Ascending aorta (tissue), 2 donors: ENCODE results near the gene SLC18A2. TPM values are rescaled to one million over a fixed set of nuclear protein-coding genes. Genes with fewer than 3 reads are reported as not detected.

Experiments
- DNase-seq, 2 donors: peaks; one replicate each; pipeline ENCODE4 v3.0.0-alpha.2; 2019; ENCODE audit warnings: low spot score in 2 of 2
- H3K27ac ChIP-seq, 2 donors: fragments of 200-600 bp; sonication (generic); one replicate each; pipeline ENCODE4 v1.5.1; 2016 to 2017; ENCODE audit warnings: mild to moderate bottlenecking in 1 of 2
- H3K27me3 ChIP-seq: fragments of 200-600 bp; sonication (generic); one replicate; pipeline ENCODE4 v1.5.1; 2017
- H3K36me3 ChIP-seq, 2 donors: fragments of 200-600 bp; sonication (generic); one replicate each; pipeline ENCODE4 v1.5.1; 2016
- H3K4me1 ChIP-seq, 2 donors: fragments of 200-600 bp; sonication (generic); one replicate each; pipeline ENCODE4 v1.5.1; 2016 to 2017; ENCODE audit warnings: mild to moderate bottlenecking in 1 of 2
- H3K4me3 ChIP-seq, 2 donors: fragments of 200-600 bp; sonication (generic); one replicate each; pipeline ENCODE4 v1.5.1; 2016 to 2017; ENCODE audit warnings: mild to moderate bottlenecking in 1 of 2
- H3K9me3 ChIP-seq, 2 donors: fragments of 200-600 bp; sonication (generic); one replicate each; pipeline ENCODE4 v1.5.1; 2016
- CTCF ChIP-seq, 3 experiments: fragments of 200-600 bp in 2 of 3; fragments of 450-650 bp in 1 of 3; sonication (generic) in 2 of 3; IDR thresholded peaks; one replicate each; pipeline ENCODE4 v1.5.1; 2016 to 2019; ENCODE audit warnings: antibody characterized with exemption in 3 of 3, mild to moderate bottlenecking in 1 of 3, moderate library complexity in 1 of 3
- intact Hi-C: fragments of 100-400 bp; cut with DNase I; formaldehyde crosslinking; loops from one replicate; pipeline ENCODE4 v1.15.1; 2023
- total RNA-seq: library from RNA; depleted of rRNA; stranded (reverse); fragments of >200 nt; gene quantifications from one replicate; pipeline ENCODE4 v1.1.0, GENCODE V29; 2016

The SLC18A2 gene
- total RNA-seq, 1 donor from 2014 or later: not detected

GRCh38 chr10:117266812-117267211 lies 25.9 kb downstream of the SLC18A2 start:
- DNase-seq: no peak
- no peaks in the 10 kb centered on the region for H3K9me3 ChIP-seq
- intact Hi-C loops: no loop called here
- no peaks in the 10 kb centered on the region for H3K36me3 ChIP-seq
- H3K4me3 ChIP-seq: no peak overlapping the region
- TF ChIP-seq CTCF (IDR thresholded peaks at IDR 0.05): no peak
- H3K27me3 ChIP-seq: no peaks in the 10 kb centered on the region
- H3K27ac ChIP-seq: no peak overlapping the region
- no peaks in the 10 kb centered on the region for H3K4me1 ChIP-seq

GRCh38 chr10:117268258-117268657 lies 27.3 kb downstream of the SLC18A2 start:
- Histone ChIP-seq H3K9me3 (no peaks in the 10 kb centered on the region), H3K27me3 (no peaks in the 10 kb centered on the region), H3K36me3 (no peaks in the 10 kb centered on the region), H3K4me1 (no peaks in the 10 kb centered on the region), H3K4me3 (no peak overlapping the region), H3K27ac (no peak overlapping the region)
- intact Hi-C loops: no loop called here
- TF ChIP-seq CTCF (IDR thresholded peaks at IDR 0.05): no peak
- DNase-seq: no peak

GRCh38 chr10:117268907-117269306 lies 28.0 kb downstream of the SLC18A2 start:
- no peaks in the 10 kb centered on the region for H3K9me3 ChIP-seq
- no peak overlapping the region for H3K27ac ChIP-seq
- H3K36me3 ChIP-seq: no peaks in the 10 kb centered on the region
- DNase-seq: no peak
- no peak for TF ChIP-seq CTCF (IDR thresholded peaks at IDR 0.05)
- intact Hi-C loops: no loop called here
- no peaks in the 10 kb centered on the region for H3K27me3 ChIP-seq
- no peaks in the 10 kb centered on the region for H3K4me1 ChIP-seq
- H3K4me3 ChIP-seq: no peak overlapping the region

- Histone ChIP-seq H3K27ac (no peak overlapping the region), H3K9me3 (no peaks in the 10 kb centered on the region), H3K4me3 (no peak overlapping the region), H3K36me3 (no peaks in the 10 kb centered on the region), H3K27me3 (no peaks in the 10 kb centered on the region), H3K4me1 (no peaks in the 10 kb centered on the region)
- DNase-seq: no peak
- intact Hi-C loops: no loop called here
- TF ChIP-seq CTCF (IDR thresholded peaks at IDR 0.05): no peak
Observed at GRCh38 chr10:117271427-117271826, 30.5 kb downstream of the SLC18A2 start.

GRCh38 chr10:117272195-117273076 lies 31.5 kb downstream of the SLC18A2 start:
- intact Hi-C loops: no loop called here
- DNase-seq: no peak
- H3K27ac ChIP-seq: no peak overlapping the region

More at GRCh38 chr10:117272195-117273076, 31.5 kb downstream of the SLC18A2 start:
- no peak for TF ChIP-seq CTCF (IDR thresholded peaks at IDR 0.05)
- Histone ChIP-seq H3K36me3 (no peaks in the 10 kb centered on the region), H3K4me3 (no peak overlapping the region), H3K27me3 (no peaks in the 10 kb centered on the region), H3K9me3 (no peaks in the 10 kb centered on the region), H3K4me1 (no peaks in the 10 kb centered on the region)
